Measurements from ENCODE around the gene LRRK2.

- TF ChIP-seq REST (IDR thresholded peaks at IDR 0.05) = no peak
- TF ChIP-seq CTCF (IDR thresholded peaks at IDR 0.05) = no peak
- no peak for TF ChIP-seq MAX (IDR thresholded peaks at IDR 0.05)
- TF ChIP-seq RNF2 (IDR thresholded peaks at IDR 0.05; ENCODE audit: borderline replicate concordance, low read depth) = no peak
- TF ChIP-seq BHLHE40 (IDR thresholded peaks at IDR 0.05; ENCODE audit: low read depth, low read length) = no peak
- TF ChIP-seq KDM5A (IDR thresholded peaks at IDR 0.05) = no peak
- TF ChIP-seq RARB (CRISPR knock-in tag; IDR thresholded peaks at IDR 0.05) = no peak
- no peak for TF ChIP-seq POLR2A (IDR thresholded peaks at IDR 0.05; ENCODE audit: low read length)
- no peak for TF ChIP-seq MAFK (IDR thresholded peaks at IDR 0.05; ENCODE audit: partially characterized antibody)
- no peak for TF ChIP-seq BCL3 (IDR thresholded peaks at IDR 0.05)
Observed at GRCh38 chr12:40263616-40264409, 39.0 kb downstream of the LRRK2 start.

All from A549 (cell line).